OCI-LY3 (cell line): ENCODE measurements around the gene SLC35G2.

Experiments used
- CTCF ChIP-seq: fragments of 200-600, 300-600 bp; sonication (generic); IDR thresholded peaks from 2 replicates; pipeline ENCODE4 v1.5.1; 2014; ENCODE audit warnings: antibody characterized with exemption, low read length, low read depth
- EZH2phosphoT487 ChIP-seq: fragments of 200-600 bp; shearing (Covaris generic); IDR thresholded peaks from 2 replicates; pipeline ENCODE4 v1.6.1; 2018; ENCODE audit warnings: antibody characterized with exemption, mixed run types, low read depth

- TF ChIP-seq CTCF = no peak
- TF ChIP-seq EZH2phosphoT487 = no peak
Observed at GRCh38 chr3:136783708-136784191, 35.2 kb upstream of the SLC35G2 start.
